Tibial artery (tissue), 4 donors: ENCODE data around the gene PTCSC3.

Source experiments
- DNase-seq, 2 donors: peaks; one replicate each; pipeline ENCODE4 v3.0.0-alpha.2; 2019
- H3K27ac ChIP-seq, 2 donors: fragments of 200-600 bp; sonication (generic) in 1 of 2; 1 replicate in 1 of 2; 2 replicates in 1 of 2; pipeline ENCODE4 v1.5.1; 2018 to 2019; ENCODE audit warnings: mild to moderate bottlenecking in 1 of 2
- H3K27me3 ChIP-seq, 2 donors: fragments of 200-600 bp; sonication (generic) in 1 of 2; one replicate each; pipeline versions ENCODE4 v1.5.1 to v1.6.0; 2016 to 2019
- H3K36me3 ChIP-seq, 3 donors: fragments of 200-600 bp; sonication (generic) in 2 of 3; one replicate each; pipeline ENCODE4 v1.5.1; 2016 to 2019; ENCODE audit warnings: mild to moderate bottlenecking in 2 of 3
- H3K4me1 ChIP-seq, 4 donors: fragments of 200-600 bp; sonication (generic) in 2 of 4; 1 replicate in 3 of 4; 2 replicates in 1 of 4; pipeline ENCODE4 v1.5.1; 2016 to 2019
- H3K4me3 ChIP-seq, 2 donors: fragments of 200-600 bp; sonication (generic) in 1 of 2; 1 replicate in 1 of 2; 2 replicates in 1 of 2; pipeline ENCODE4 v1.5.1; 2018 to 2019; ENCODE audit warnings: mild to moderate bottlenecking in 2 of 2
- H3K9me3 ChIP-seq, 3 donors: fragments of 200-600 bp; sonication (generic) in 1 of 3; one replicate each; pipeline ENCODE4 v1.5.1; 2016 to 2019
- CTCF ChIP-seq, 2 experiments: fragments of 200-600 bp in 1 of 2; fragments of 450-650 bp in 1 of 2; IDR thresholded peaks; one replicate each; pipeline ENCODE4 v1.5.1; 2017 to 2019; ENCODE audit warnings: antibody characterized with exemption in 2 of 2, mild to moderate bottlenecking in 1 of 2, moderate library complexity in 1 of 2
- intact Hi-C: fragments of 100-400 bp; cut with DNase I; formaldehyde crosslinking; loops from one replicate; pipeline ENCODE4 v1.15.0; 2023; ENCODE audit warnings: low total_unique reads

PTCSC3 gene

DNA sequence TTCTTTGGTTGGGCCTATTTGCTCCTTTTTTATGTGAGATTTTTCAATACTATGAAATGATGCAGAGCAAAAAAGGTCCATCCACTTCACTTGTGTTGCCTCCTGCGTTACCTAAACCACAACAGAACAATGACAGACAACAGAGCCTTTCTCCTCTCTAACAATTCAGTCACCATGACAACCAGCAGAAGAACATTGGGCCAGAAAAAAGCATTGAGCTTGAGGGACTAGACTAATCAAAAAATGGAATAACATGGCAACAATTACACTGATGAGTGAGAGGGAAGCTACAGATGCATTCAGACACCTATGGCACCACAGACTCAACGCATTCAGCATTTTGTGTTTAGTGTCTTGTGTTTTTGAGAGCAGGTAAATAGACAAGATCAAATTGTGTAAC, 44.6 kb upstream of the PTCSC3 start:
- intact Hi-C loops = no loop called here
- DNase-seq = no peak
- no peak for TF ChIP-seq CTCF (IDR thresholded peaks at IDR 0.05)
- Histone ChIP-seq H3K27me3 (peaks cover 0 to 2% of the 10 kb centered on the region in 2 donors), H3K4me1 (no peaks in the 10 kb centered on the region), H3K36me3 (no peaks in the 10 kb centered on the region), H3K4me3 (no peak overlapping the region), H3K9me3 (no peaks in the 10 kb centered on the region), H3K27ac (no peak overlapping the region)

GRCh38 chr14:36217732-36218131, 41.2 kb upstream of the PTCSC3 start:
- intact Hi-C loops = no loop called here
- Histone ChIP-seq H3K27ac (no peak overlapping the region), H3K4me3 (no peak overlapping the region), H3K27me3 (no peaks in the 10 kb centered on the region), H3K9me3 (no peaks in the 10 kb centered on the region), H3K4me1 (no peaks in the 10 kb centered on the region), H3K36me3 (no peaks in the 10 kb centered on the region)
- no peak for DNase-seq
- TF ChIP-seq CTCF (IDR thresholded peaks at IDR 0.05) = no peak

- H3K9me3 ChIP-seq = no peaks in the 10 kb centered on the region
- DNase-seq = no peak
- H3K27me3 ChIP-seq = no peaks in the 10 kb centered on the region
- no peak overlapping the region for H3K4me3 ChIP-seq
- H3K27ac ChIP-seq = no peak overlapping the region
- no peak for TF ChIP-seq CTCF (IDR thresholded peaks at IDR 0.05)
- H3K4me1 ChIP-seq = no peaks in the 10 kb centered on the region
- H3K36me3 ChIP-seq = no peaks in the 10 kb centered on the region
- intact Hi-C loops = no loop called here
Measured at GRCh38 chr14:36217027-36217426, 40.5 kb upstream of the PTCSC3 start.

DNA sequence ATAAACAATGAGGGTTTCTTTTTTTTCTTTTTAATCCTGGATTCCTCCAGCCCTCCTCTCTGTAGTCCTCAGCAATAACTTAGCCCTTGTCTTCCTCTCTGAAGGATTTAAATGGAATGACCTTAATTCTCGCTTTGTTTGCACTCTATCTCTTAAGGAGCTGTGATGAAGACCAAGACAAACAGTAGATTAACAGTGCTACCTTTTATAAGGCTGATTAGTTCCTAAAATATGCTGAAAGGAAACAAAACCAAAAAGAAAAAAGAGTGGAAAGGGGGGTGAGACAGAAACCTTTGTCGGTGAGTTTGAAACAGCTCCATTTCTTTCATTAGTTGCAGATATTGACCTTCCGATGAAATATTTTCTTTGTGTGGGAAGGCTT, 38.7 kb upstream of the PTCSC3 start:
- Histone ChIP-seq H3K27me3 (no peaks in the 10 kb centered on the region), H3K36me3 (no peaks in the 10 kb centered on the region), H3K9me3 (no peaks in the 10 kb centered on the region), H3K4me3 (no peak overlapping the region), H3K27ac (no peak overlapping the region), H3K4me1 (no peaks in the 10 kb centered on the region)
- intact Hi-C loops = no loop called here
- TF ChIP-seq CTCF (IDR thresholded peaks at IDR 0.05) = no peak
- DNase-seq = no peak

- Histone ChIP-seq H3K9me3 (no peaks in the 10 kb centered on the region), H3K4me1 (no peaks in the 10 kb centered on the region), H3K36me3 (no peaks in the 10 kb centered on the region), H3K27me3 (no peaks in the 10 kb centered on the region), H3K4me3 (no peak overlapping the region), H3K27ac (no peak overlapping the region)
- no peak for DNase-seq
- TF ChIP-seq CTCF (IDR thresholded peaks at IDR 0.05) = no peak
- intact Hi-C loops = no loop called here
Measured at GRCh38 chr14:36214476-36215216, 38.1 kb upstream of the PTCSC3 start.

- Histone ChIP-seq H3K4me3 (no peak overlapping the region), H3K9me3 (no peaks in the 10 kb centered on the region), H3K27ac (no peak overlapping the region), H3K4me1 (no peaks in the 10 kb centered on the region), H3K36me3 (no peaks in the 10 kb centered on the region), H3K27me3 (no peaks in the 10 kb centered on the region)
- intact Hi-C loops = no loop called here
- TF ChIP-seq CTCF (IDR thresholded peaks at IDR 0.05) = no peak
- no peak for DNase-seq
Measured at GRCh38 chr14:36212987-36213386, 36.5 kb upstream of the PTCSC3 start.
